Measurements from ENCODE around the gene LMTK3. TPM values are rescaled to one million over a fixed set of nuclear protein-coding genes. Genes with fewer than 3 reads are reported as not detected.

Gene LMTK3
- total and polyA plus RNA-seq, 2 of the 4 experiments (the other 2 are of a cell fraction): 0.18 to 0.87 TPM

- Histone ChIP-seq H3K4me1 (ENCODE audit: control insufficient read depth, insufficient read depth, low read length) (peaks cover 4% of the 10 kb centered on the region), H2BK5ac (ENCODE audit: low read depth, low read length, poor library complexity, severe bottlenecking) (no peak overlapping the region), H3K56ac (ENCODE audit: extremely low read depth, insufficient read depth, low read length) (no peak overlapping the region), H4K91ac (ENCODE audit: insufficient read depth, low read depth, low read length) (no peak overlapping the region), H3K14ac (replicated peaks; ENCODE audit: low read depth, low read length) (no peak overlapping the region), H3K9me3 (ENCODE audit: control insufficient read depth, insufficient read depth, low read length) (no peaks in the 10 kb centered on the region), H4K20me1 (ENCODE audit: insufficient read depth, low read length) (peaks cover 8% of the 10 kb centered on the region; the same call in 1 of the 2 replicates), H3K4me2 (ENCODE audit: low read depth, low read length) (no peak overlapping the region), H2AK9ac (replicated peaks; ENCODE audit: low read depth, low read length, poor library complexity) (no peak overlapping the region), H3K4ac (ENCODE audit: low read depth, low read length) (no peak overlapping the region), H3K23ac (ENCODE audit: low read depth, low read length) (no peak overlapping the region), H4K8ac (ENCODE audit: low read depth in 2 of 2, low read length in 2 of 2) (no peak overlapping the region), H2AFZ (replicated peaks; ENCODE audit: low read length, poor library complexity) (no peak overlapping the region), H2BK120ac (ENCODE audit: low read depth, low read length) (no peak overlapping the region), H2BK20ac (ENCODE audit: low read depth, low read length) (no peak overlapping the region), H3K18ac (ENCODE audit: low read depth, low read length) (no peak overlapping the region), H2BK15ac (ENCODE audit: low read depth, low read length) (no peak overlapping the region), H3K9me1 (ENCODE audit: insufficient read depth, low read length) (no peaks in the 10 kb centered on the region), H3K9ac (ENCODE audit: low read depth, low read length) (no peak overlapping the region), H3K36me3 (ENCODE audit: control insufficient read depth, insufficient read depth, low read length) (peaks cover 46% of the 10 kb centered on the region), H3K4me3 (ENCODE audit: insufficient read depth, low read depth, low read length) (no peak overlapping the region), H4K5ac (ENCODE audit: low read depth, low read length) (no peak overlapping the region), H3K79me1 (ENCODE audit: low read depth in 1 of 2, low read length in 2 of 2) (peaks cover 14 to 33% of the 10 kb centered on the region in 2 experiments), H3K27ac (ENCODE audit: insufficient read depth, low read length) (no peak overlapping the region), H2AK5ac (ENCODE audit: low read depth, low read length) (no peak overlapping the region), H3K27me3 (ENCODE audit: control insufficient read depth, insufficient read depth, low read length) (no peaks in the 10 kb centered on the region)
- BruUV-seq (replicated peaks): no TSS peak
- ChIA-PET CTCF (no interaction called here), POLR2A (ENCODE audit: unreplicated experiment) (no interaction called here)
- no peak for DNase-seq
- dilution Hi-C loops (cut with HindIII; ENCODE audit: low sequenced_read_pairs, unreplicated experiment) (no loop called here), intact Hi-C loops (cut with micrococcal nuclease) (no loop called here), in situ Hi-C loops (cut with MboI; ENCODE audit: low sequenced_read_pairs) (no loop called here)
- 97% methylated on average over 19 of the region's 23 CpGs; no CpG with 5 or more reads in 1 of the 2 experiments for WGBS, 2 experiments (ENCODE audit: extremely low coverage in 2 of 2, insufficient read length in 1 of 2)
- TF ChIP-seq MXI1 (IDR thresholded peaks at IDR 0.05; ENCODE audit: borderline replicate concordance, low read depth, low read length) (no peak), ELK1 (IDR thresholded peaks at IDR 0.05; ENCODE audit: borderline replicate concordance, low read depth, low read length) (no peak), POLR2A (IDR thresholded peaks at IDR 0.05; ENCODE audit: low read depth, low read length) (no peak), MAZ (IDR thresholded peaks at IDR 0.05; ENCODE audit: borderline replicate concordance, low read depth, low read length) (no peak), SMC3 (IDR thresholded peaks at IDR 0.05; ENCODE audit: low read depth, low read length) (no peak), CHD1 (IDR thresholded peaks at IDR 0.05; ENCODE audit: low read depth, low read length) (no peak), RCOR1 (IDR thresholded peaks at IDR 0.05; ENCODE audit: insufficient replicate concordance, low read length) (no peak), BHLHE40 (IDR thresholded peaks at IDR 0.05; ENCODE audit: low read depth, low read length) (no peak), CEBPB (IDR thresholded peaks at IDR 0.05; ENCODE audit: low read depth, low read length) (no peak)
- ATAC-seq (ENCODE audit: low read depth): no peak
Measured at GRCh38 chr19:48450441-48450840, 61.2 kb downstream of the LMTK3 start.

Data from IMR-90 (cell line).